ENCODE measurements around the gene KLHDC8A.
"Not testable (repeated sequence)": the region's sequence is repeated elsewhere in the genome, so short reads cannot be mapped to it uniquely, and the experiment has no call there.

The KLHDC8A gene

DNA sequence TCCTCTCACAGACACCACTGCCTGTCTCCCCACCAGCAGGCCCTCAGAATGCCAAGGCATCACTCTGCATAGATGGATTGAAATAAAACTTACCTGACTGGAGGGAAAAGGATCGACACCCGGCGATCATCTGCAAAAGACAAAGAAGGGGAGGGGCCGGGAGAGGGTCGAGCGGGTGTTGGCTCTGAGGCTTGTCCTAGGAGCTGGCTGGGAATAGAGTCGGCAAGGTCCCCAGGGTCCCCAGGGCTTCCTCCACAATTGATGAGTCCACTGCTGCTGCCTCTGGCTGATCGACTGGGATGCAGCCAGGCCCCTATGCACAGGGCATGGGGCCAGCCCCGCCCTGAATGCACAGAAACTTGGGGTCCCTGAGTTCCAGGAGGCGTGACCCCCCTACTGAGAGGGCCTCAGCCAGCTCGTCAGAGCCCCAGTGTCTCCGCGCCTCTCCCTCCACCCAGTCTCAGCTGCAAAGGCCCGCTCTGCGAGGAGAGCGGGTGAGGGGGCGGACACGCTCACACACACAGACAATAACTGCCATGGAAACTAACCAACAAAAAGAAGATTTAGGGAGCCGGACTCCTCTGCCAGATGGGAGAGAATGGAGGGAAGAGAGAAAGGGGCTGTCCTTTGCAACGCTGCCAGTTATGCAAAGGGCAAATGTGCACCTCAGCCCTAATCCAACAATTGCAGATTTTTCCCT, at the start of gene KLHDC8A:
Gene KLHDC8A (minus strand): TSS at position 483 of the 700 bp plus-strand sequence. CDS start 13,318 bp downstream, outside the sequence.
- DNase-seq (ENCODE audit: low spot score) = peak; percentile 76

DNA sequence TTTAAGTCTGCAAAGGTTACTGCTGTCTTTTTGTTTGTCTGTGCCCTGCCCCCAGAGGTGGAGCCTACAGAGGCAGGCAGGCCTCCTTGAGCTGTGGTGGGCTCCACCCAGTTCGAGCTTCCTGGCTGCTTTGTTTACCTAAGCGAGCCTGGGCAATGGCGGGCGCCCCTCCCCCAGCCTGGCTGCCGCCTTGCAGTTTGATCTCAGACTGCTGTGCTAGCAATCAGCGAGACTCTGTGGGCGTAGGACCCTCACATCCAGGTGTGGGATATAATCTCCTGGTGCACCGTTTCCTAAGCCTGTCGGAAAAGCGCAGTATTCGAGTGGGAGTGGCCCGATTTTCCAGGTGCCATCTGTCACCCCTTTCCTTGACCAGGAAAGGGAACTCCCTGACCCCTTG, 49.5 kb upstream of the KLHDC8A start:
- DNase-seq (ENCODE audit: low spot score) = not testable (repeated sequence)

GRCh38 chr1:205404484-205404883, 47.8 kb upstream of the KLHDC8A start:
- DNase-seq (ENCODE audit: low spot score) = not testable (repeated sequence)

DNA sequence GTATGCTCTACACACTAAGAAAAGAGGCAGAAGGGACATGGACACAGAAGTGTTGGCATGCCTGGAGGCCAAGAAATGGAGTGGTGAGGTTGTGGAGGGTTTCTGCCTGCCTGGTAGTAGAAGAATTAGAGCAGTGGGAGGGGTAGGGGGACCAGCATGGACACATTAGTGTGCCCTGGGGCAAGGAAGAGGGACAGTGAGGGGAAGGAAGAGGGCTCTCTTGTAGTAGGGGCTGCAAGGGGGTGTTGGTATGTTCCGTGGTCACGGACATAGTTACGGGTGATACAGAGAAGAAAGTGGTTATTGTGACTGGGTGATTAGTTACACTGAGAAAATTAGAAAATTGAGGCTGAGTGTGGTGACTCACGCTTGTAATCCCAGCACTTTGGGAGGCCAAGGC, 41.9 kb upstream of the KLHDC8A start:
- no peak for DNase-seq (ENCODE audit: low spot score)

DNA sequence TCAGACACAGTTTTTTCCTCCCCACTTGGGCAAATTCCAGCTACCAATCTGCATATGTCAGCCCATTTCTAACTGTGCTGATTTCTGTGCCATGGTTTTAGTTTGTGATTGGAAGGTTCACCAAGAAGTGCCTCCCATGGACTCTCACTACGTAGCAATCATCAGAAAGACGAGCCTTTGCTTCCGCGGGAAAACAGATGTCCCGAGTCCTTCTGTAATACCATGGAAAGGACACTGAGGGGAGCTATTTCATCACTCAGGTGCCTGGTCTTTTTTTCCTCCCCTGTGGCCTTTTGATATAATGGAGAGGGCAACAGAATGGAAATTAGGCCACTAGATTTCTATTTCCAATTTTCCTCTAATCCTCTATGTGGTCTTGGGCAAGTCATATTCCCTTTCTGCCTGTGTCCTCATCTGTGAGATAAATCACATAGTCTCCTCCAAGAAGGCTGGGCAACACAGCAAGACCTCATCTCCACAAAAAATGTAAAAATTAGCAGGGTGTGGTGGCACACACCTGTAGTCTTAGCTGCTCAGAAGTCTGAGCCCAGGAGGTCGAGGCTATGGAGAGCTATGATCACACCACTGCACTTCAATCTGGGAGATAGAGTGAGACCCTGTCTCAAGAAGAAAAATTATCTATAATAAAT, 40.4 kb upstream of the KLHDC8A start:
- peak; percentile 82 for DNase-seq (ENCODE audit: low spot score)

DNA sequence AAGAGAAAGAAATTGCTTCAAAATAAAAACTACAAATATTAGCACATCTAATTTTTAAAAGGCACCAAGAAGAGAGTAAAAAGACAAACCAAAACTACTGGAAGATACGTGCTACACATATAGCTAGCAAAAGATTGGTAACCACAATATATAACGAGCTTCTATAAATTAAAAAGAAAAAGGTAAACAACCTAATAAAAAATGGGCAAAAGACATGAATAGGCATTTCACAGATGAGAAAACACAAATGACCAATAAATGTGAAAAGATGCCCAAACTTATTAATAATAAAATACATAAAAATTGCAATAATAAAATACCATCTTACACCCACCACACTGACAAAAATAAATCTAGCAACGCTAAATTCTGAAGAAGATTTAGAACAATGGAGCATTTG, 38.9 kb upstream of the KLHDC8A start:
- no peak for DNase-seq (ENCODE audit: low spot score)

- DNase-seq (ENCODE audit: low spot score) = no peak
Observed at GRCh38 chr1:205392650-205393049, 35.9 kb upstream of the KLHDC8A start.

GRCh38 chr1:205391386-205391785, 34.7 kb upstream of the KLHDC8A start:
- DNase-seq (ENCODE audit: low spot score) = no peak

DNA sequence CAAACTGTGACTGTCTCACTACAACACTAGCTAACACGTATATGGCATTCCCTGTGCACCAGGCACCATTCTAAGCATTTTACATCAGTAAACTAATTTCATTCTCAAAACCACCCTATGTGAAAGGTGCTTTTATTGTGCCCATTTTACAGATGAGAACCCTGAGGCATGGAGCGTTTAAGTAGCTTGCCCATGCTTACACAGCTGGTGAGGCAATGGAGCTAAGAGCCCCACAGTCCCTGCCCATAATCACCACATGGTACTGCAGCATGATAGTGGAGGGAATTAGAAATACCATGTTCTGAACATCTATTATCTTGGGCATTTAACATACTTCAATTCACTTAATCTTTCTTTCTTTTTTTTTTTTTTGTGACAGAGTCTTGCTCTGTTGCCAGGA, 31.1 kb upstream of the KLHDC8A start:
- DNase-seq (ENCODE audit: low spot score) = no peak

- not testable (repeated sequence) for DNase-seq (ENCODE audit: low spot score)
Observed at GRCh38 chr1:205382990-205383389, 26.3 kb upstream of the KLHDC8A start.

DNA sequence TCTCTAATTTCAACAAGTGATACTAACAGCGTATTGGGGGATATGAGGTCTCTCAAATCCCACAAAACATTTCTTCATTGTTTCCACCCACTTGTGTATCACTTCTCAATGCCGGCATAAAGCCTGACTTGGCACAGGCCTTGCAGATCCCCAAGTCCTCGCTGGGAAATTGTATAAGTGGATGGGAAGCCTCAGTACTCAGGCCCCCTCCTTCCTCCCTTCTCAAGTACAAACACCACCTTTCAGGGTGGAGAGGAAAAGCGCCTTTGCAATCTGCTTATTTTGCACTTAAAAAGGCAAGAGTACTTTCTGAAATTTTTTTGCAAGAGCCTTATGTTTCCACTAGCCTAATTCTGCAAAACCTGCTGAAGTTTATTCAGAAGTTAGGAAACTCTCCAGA, 25.8 kb upstream of the KLHDC8A start:
- DNase-seq (ENCODE audit: low spot score) = no peak

GRCh38 chr1:205381305-205381704, 24.6 kb upstream of the KLHDC8A start:
- DNase-seq (ENCODE audit: low spot score) = no peak

- DNase-seq (ENCODE audit: low spot score) = no peak
Observed at GRCh38 chr1:205380882-205381281, 24.2 kb upstream of the KLHDC8A start.

- DNase-seq (ENCODE audit: low spot score) = no peak
Observed at GRCh38 chr1:205379056-205379455, 22.3 kb upstream of the KLHDC8A start.

- no peak for DNase-seq (ENCODE audit: low spot score)
Observed at GRCh38 chr1:205377355-205377754, 20.6 kb upstream of the KLHDC8A start.

GRCh38 chr1:205376739-205377138, 20.0 kb upstream of the KLHDC8A start:
- no peak for DNase-seq (ENCODE audit: low spot score)

- DNase-seq (ENCODE audit: low spot score) = peak; percentile 77
Observed at GRCh38 chr1:205375835-205376545, 19.3 kb upstream of the KLHDC8A start.

- DNase-seq (ENCODE audit: low spot score) = no peak
Observed at GRCh38 chr1:205374210-205375078, 17.7 kb upstream of the KLHDC8A start.

GRCh38 chr1:205373798-205374175, 17.1 kb upstream of the KLHDC8A start:
- DNase-seq (ENCODE audit: low spot score) = no peak

- no peak for DNase-seq (ENCODE audit: low spot score)
Observed at GRCh38 chr1:205373022-205373797, 16.5 kb upstream of the KLHDC8A start.

All from D341Med (cell line).